GM19025 (cell line): ENCODE measurements around the gene MAP2K5.

Experiments
- ATAC-seq: cut with Tn5 transposase; IDR thresholded peaks from one replicate; pipeline ENCODE4 v1.9.1; 2021; ENCODE audit warnings: mild to moderate bottlenecking, low read depth, moderate library complexity; ENCODE audit not compliant: unreplicated experiment

MAP2K5 gene

GRCh38 chr15:67796196-67797127 is 254.0 kb downstream of the MAP2K5 start:
- no peak for ATAC-seq

DNA sequence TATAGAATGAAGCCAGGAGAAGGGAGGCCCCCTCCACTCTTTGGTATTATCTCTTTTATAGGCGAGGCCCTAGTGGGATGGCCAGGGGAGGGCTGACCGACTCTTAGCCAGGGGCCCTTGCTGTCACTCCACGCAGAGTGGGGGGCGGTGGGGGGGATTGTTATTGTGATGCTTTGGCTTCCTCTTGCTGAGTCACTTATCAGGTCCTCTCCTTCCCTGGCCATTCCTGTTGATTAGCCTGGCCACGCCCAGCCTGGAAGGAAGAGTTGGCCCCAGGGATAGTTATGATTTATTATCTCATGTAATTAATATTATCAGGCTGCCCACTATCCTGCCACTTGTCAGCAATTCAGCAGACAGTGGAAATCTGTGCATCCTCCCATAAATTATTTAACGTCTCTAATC is 257.3 kb downstream of the MAP2K5 start:
- ATAC-seq = no peak

DNA sequence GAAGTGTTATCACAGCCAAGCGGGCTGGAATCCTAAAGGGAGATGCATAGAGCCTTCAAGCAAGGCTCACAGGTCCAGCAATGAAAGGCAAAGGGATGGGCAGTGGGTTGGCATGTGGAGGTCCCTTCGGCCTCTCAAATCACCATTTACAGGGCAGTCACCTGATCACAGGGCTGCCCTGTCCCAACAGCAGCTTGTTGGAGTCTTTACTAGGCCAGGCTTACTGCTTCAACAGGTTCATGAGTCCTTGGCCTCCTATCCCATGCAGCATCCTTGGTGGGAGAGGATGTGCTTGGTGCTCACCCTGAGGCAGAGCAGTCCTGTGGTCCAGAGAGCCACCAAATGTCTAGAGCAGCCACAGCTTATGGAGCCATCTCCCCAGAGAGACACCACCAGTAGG is 258.6 kb downstream of the MAP2K5 start:
- no peak for ATAC-seq

GRCh38 chr15:67801926-67802914 is 259.7 kb downstream of the MAP2K5 start:
- no peak for ATAC-seq

GRCh38 chr15:67803299-67803698 is 260.8 kb downstream of the MAP2K5 start:
- no peak for ATAC-seq

DNA sequence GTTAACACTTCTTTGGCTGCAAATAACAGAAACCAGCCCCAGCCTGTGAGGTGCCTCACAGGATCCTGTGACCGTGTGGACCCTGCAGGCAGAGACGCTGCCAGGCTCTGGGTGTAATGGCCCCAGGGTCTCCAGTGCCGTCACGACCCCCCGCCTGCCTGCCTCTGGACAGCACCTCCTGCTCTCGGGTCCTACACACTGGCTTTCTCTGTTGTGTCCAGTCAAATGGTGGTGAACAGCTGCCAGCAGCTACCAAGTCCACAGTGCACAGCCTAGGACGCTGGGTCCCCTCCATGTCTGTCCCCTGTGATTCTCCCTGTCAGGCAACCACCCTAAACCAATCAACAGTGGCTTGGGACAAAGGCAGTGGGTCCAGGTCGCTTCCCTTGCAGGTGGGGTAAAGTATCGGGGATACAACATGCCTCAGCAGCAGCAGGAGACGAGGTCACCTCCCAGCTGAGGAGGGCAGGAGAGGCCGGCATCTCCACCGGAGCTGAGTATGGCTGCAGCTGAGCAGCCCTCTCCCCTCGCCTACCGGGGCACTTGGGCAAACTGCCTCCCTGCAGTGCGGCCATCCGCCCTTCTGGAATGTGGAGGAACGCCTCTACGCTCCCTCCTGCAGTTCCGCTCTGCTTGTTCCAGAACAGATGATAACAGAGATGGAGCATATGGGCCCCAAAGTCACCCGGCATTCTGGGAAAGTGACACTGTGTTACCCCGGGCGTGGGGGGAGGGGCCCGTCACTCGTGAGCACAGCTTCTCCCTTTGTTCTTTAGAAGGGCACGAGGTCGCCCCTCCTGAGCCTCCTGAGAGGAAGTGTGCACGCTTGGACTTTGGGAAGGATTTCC is 261.7 kb downstream of the MAP2K5 start:
- ATAC-seq = no peak

- no peak for ATAC-seq
Measured at GRCh38 chr15:67805008-67805665, 262.6 kb downstream of the MAP2K5 start.

GRCh38 chr15:67805666-67806516 is 263.4 kb downstream of the MAP2K5 start:
- no peak for ATAC-seq

DNA sequence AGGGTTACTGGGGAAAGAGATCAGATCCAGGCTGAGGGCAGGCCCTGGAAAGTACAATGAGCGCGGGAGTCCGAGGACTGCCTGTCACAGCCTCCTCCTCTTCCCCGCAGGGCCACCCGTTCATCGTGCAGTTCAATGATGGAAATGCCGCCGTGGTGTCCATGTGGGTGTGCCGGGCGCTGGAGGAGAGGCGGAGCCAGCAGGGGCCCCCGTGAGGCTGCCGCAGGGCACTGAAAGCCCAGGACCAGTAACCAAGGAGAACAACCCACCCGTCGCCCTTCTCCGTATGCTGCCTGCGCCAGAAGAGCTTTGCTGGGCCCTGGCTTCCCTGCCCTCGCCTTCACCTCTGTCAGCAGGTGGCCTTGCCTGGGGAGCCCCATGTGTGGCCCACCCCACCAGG is 264.0 kb downstream of the MAP2K5 start:
- no peak for ATAC-seq

DNA sequence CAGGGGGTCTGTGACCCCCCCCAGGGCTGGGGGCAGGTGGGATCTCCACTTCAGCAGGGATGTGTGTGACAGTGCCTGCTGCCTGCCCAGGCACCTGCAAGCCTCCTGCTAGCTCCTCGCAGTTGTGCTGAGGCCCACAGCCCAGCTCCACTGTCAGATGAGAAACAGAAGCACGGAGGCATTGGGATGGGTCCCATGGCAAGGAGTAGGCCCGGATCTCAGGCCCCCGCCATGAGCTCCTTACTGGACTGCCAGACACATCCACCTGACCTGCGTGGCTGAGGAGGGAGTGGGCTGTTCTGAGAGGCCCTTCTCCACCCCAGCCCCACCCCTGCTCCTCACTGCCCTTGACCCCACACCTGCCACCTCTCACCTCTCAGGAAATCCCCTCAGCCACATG is 264.6 kb downstream of the MAP2K5 start:
- no peak for ATAC-seq

DNA sequence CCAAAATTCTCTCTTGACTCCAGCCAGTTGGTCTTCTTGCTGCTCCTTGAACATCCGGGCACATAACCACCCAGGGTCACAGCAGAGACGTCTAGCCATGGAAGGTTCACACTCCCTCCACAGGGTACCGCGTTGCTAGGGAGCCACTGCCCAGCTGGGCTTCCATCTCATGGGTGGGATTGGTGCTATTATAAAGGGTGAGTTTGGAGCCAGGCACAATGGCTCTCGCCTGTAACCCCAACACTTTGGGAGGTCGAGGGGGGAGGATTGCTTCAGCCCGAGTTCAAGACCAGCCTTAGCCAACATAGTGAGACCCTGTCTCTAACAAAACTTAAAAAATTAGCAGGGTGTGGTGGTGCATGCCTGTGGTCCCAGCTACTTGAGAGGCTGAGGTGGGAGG is 265.3 kb downstream of the MAP2K5 start:
- no peak for ATAC-seq

DNA sequence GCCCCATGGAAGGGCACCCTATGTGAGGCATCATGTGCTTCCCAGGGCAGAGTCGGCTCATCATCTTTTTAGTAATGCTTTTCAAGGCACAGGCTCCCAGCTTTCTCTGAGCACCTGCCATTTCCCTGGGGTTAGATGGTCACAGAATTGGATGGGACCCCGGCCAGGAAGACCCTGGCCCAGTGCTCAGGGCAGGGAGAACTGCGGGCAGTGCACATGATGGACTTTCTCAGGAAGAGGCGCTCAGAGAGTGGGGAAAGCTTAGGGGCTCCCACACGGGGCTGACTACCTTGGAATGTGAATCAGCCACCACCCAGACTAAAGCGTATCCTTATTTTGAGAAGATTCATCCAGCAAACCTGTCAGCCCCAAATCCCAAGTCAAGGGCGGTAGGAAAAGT is 266.3 kb downstream of the MAP2K5 start:
- no peak for ATAC-seq

GRCh38 chr15:67809441-67809840 is 266.9 kb downstream of the MAP2K5 start:
- no peak for ATAC-seq

DNA sequence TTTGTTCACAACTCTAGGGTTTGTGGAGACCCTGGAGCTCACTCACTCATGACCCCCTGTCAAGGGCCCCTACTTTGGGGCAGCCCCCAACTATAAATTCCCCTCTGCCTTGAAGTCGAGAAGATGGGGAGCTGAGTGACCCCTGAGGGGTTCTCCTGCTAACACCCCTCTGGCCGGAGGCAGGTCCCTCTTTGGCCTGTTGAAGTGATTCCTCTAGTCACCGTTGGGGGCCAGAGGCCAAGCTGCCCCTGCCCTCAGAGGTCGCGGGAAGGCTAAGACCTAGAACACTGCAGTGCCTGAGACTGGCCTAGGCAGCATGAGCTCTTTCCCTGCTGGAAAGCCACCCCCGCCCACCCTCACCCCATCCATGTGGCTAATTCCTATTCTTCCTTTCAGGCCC is 267.4 kb downstream of the MAP2K5 start:
- ATAC-seq = no peak

DNA sequence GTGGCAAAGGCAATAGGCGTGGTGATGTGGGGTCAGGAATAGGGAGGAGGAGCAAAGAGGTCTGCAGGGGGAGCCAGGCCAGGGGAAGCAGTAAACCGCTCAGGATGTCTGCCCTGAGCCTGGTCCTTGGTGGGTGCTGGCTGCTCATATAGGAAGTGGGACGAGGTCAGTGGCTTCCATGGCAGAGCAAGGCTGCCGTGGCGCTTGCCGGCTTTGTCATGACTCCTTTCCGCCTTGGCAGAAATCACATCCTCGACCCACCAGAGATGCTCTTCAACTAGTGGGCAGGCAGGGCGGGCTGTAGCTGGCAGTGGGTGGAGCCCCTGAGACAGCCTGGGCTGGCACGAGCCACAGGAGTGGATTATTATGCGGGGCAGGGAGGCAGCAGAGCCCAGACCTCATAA is 269.7 kb downstream of the MAP2K5 start:
- ATAC-seq = no peak

DNA sequence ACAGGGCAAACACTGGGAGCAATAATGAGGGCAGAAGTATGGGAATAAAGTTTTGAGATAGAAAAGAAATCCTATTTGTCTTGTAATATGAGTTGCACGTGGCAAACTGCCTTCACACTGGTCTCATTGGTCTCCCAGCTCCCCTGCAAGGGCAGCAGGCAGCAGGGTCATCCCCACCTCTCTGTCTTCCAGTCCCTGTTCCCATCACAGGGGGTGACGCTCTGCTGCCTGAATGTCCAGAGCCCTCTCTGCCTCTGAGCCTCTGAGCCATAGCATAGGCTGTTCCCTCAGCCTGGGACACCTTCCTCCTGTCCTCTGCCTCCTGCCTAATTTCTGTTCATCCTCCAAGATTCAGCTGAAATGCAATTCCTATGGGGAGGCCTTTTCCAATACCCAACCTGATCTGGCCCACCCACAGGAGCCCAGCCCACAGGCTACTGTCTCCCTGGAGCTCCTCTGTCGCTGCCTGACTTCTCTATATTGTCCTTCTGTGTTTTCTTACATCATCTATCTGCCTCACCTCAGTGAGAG is 270.7 kb downstream of the MAP2K5 start:
- no peak for ATAC-seq

- no peak for ATAC-seq
Measured at GRCh38 chr15:67815036-67815592, 272.6 kb downstream of the MAP2K5 start.

GRCh38 chr15:67816668-67817067 is 274.2 kb downstream of the MAP2K5 start:
- no peak for ATAC-seq
